HCT116 (cell line): ENCODE data around the gene NFKBIL1. TPM values are rescaled to one million over a fixed set of nuclear protein-coding genes. Genes with fewer than 3 reads are reported as not detected.
A peak's percentile ranks its signal among the peaks of the same experiment; 100 is the strongest.

Source experiments
- ATAC-seq: fragments of 200-7000 bp; cut with Tn5 transposase; 2 replicates; pipeline ENCODE4 v1.9.1; 2020; ENCODE audit warnings: mild to moderate bottlenecking, moderate library complexity
- BruUV-seq: library from RNA; stranded (reverse); fragments of 400-500 nt; replicated peaks from 2 replicates; lab custom pipeline; 2021; lab: Mats Ljungman, UMichigan
- CTCF ChIA-PET: fragments of 300-600 bp; sonication (Branson Sonifier 250); formaldehyde crosslinking; loops from one replicate; lab custom pipeline; 2021; ENCODE audit warnings: antibody characterized with exemption; lab: Charles Lee
- POLR2A ChIA-PET: fragments of 300-600, 350-600 bp; sonication (Branson Sonifier 250); formaldehyde crosslinking; loops from one replicate; lab custom pipeline; 2021; ENCODE audit warnings: antibody characterized with exemption; lab: Charles Lee
- RAD21 ChIA-PET, 2 experiments: fragments of 300-600 bp; sonication (Branson Sonifier 250); formaldehyde crosslinking; loops; one replicate each; lab custom pipeline; 2023; ENCODE audit warnings: low total read pairs in 2 of 2; ENCODE audit not compliant: uncharacterized antibody in 2 of 2, unreplicated experiment in 2 of 2, low non-redundant PET in 1 of 2; lab: Charles Lee
- DNase-seq: peaks from one replicate; pipeline ENCODE4 v3.0.0-alpha.2; 2010; ENCODE audit warnings: low read depth, low spot score
- H2AFZ ChIP-seq: fragments of 200-600 bp; shearing (Covaris generic), sonication (generic); 2 replicates; pipeline ENCODE4 v1.6.1; 2017; ENCODE audit warnings: low read depth, mixed run types, mixed read lengths, antibody characterized with exemption, low read length; ENCODE audit not compliant: poor library complexity, severe bottlenecking
- H3K27ac ChIP-seq: 2 replicates; pipeline ENCODE4 v1.5.1; 2012; ENCODE audit warnings: low read depth, low read length
- H3K27me3 ChIP-seq: fragments of 200-600 bp; sonication (generic); 2 replicates; pipeline ENCODE4 v1.6.1; 2016; ENCODE audit warnings: mixed run types, low read length, mixed read lengths; ENCODE audit not compliant: insufficient read depth
- H3K36me3 ChIP-seq, 2 experiments: fragments of 200-500 bp in 1 of 2; fragments of 200-600 bp in 1 of 2; sonication (Bioruptor generic) in 1 of 2; sonication (generic) in 1 of 2; 2 replicates each; pipeline versions ENCODE4 v1.5.1 to v1.6.1; 2014 to 2016; ENCODE audit warnings: low read length in 2 of 2, inconsistent platforms in 1 of 2, mixed read lengths in 1 of 2, mixed run types in 1 of 2; ENCODE audit not compliant: insufficient read depth in 2 of 2, control insufficient read depth in 1 of 2
- H3K4me1 ChIP-seq, 2 experiments: fragments of 200-600 bp in 1 of 2; sonication (generic) in 1 of 2; 2 replicates each; pipeline versions ENCODE4 v1.5.1 to v1.6.1; 2012 to 2017; ENCODE audit warnings: low read length in 2 of 2, inconsistent platforms in 1 of 2, mild to moderate bottlenecking in 1 of 2, mixed read lengths in 1 of 2, mixed run types in 1 of 2, moderate library complexity in 1 of 2; ENCODE audit not compliant: insufficient read depth in 2 of 2, control insufficient read depth in 1 of 2
- H3K4me2 ChIP-seq: fragments of 200-600 bp; sonication (generic); 2 replicates; pipeline ENCODE4 v1.6.1; 2017; ENCODE audit warnings: mixed run types, low read length, mixed read lengths
- H3K4me3 ChIP-seq, 2 experiments: fragments of 200-600 bp in 1 of 2; sonication (generic) in 1 of 2; replicated peaks in 1 of 2; 2 replicates each; pipeline ENCODE4 v1.5.1; 2011 to 2016; ENCODE audit warnings: low read length in 2 of 2, control low read depth in 1 of 2, low read depth in 1 of 2, mild to moderate bottlenecking in 1 of 2, mixed read lengths in 1 of 2, mixed run types in 1 of 2
- H3K79me2 ChIP-seq: fragments of 200-600 bp; sonication (generic); 2 replicates; pipeline ENCODE4 v1.6.1; 2017; ENCODE audit warnings: mild to moderate bottlenecking, mixed run types, low read length, moderate library complexity, mixed read lengths; ENCODE audit not compliant: insufficient read depth
- H3K9ac ChIP-seq: fragments of 200-600 bp; sonication (generic); 2 replicates; pipeline ENCODE4 v1.6.1; 2016; ENCODE audit warnings: low read length, mixed read lengths
- H3K9me2 ChIP-seq: fragments of 200-600 bp; sonication (generic), shearing (Covaris generic); 2 replicates; pipeline ENCODE4 v1.6.1; 2017; ENCODE audit warnings: mixed run types, mild to moderate bottlenecking, moderate library complexity; ENCODE audit not compliant: insufficient read depth
- H3K9me3 ChIP-seq, 2 experiments: fragments of 200-500 bp in 1 of 2; fragments of 200-600 bp in 1 of 2; sonication (Bioruptor generic) in 1 of 2; sonication (generic) in 1 of 2; 2 replicates each; pipeline ENCODE4 v1.6.1; 2014 to 2017; ENCODE audit warnings: low read length in 2 of 2, mixed read lengths in 2 of 2, inconsistent platforms in 1 of 2, low read depth in 1 of 2, mild to moderate bottlenecking in 1 of 2, mixed run types in 1 of 2, moderate library complexity in 1 of 2; ENCODE audit not compliant: control insufficient read depth in 1 of 2, insufficient read depth in 1 of 2
- H4K20me1 ChIP-seq: fragments of 200-600 bp; sonication (generic), shearing (Covaris generic); 2 replicates; pipeline ENCODE4 v1.6.1; 2017; ENCODE audit warnings: mixed run types, mild to moderate bottlenecking, moderate library complexity; ENCODE audit not compliant: insufficient read depth
- ATF3 ChIP-seq: IDR thresholded peaks from 2 replicates; pipeline ENCODE4 v1.6.1; 2012
- CBX3 ChIP-seq: IDR thresholded peaks from 2 replicates; pipeline ENCODE4 v1.6.1; 2012; ENCODE audit warnings: low read depth
- CTCF ChIP-seq, 3 experiments: fragments of 200-600 bp in 1 of 3; sonication (generic) in 1 of 3; IDR thresholded peaks in 2 of 3; conservative IDR thresholded peaks in 1 of 3; 2 replicates each; pipeline ENCODE4 v1.5.1; 2012 to 2017; ENCODE audit warnings: low read depth in 2 of 3, low read length in 2 of 3, antibody characterized with exemption in 1 of 3, borderline replicate concordance in 1 of 3, control low read depth in 1 of 3, mild to moderate bottlenecking in 1 of 3, mixed read lengths in 1 of 3, mixed run types in 1 of 3, moderate library complexity in 1 of 3; ENCODE audit not compliant: insufficient read depth in 1 of 3
- EZH2 ChIP-seq: fragments of 200-600 bp; sonication (generic); IDR thresholded peaks from 2 replicates; pipeline ENCODE4 v1.6.1; 2017; ENCODE audit warnings: antibody characterized with exemption, mixed run types
- EZH2phosphoT487 ChIP-seq: fragments of 200-600 bp; IDR thresholded peaks from 2 replicates; pipeline ENCODE4 v1.6.1; 2018; ENCODE audit warnings: antibody characterized with exemption, borderline replicate concordance
- JUND ChIP-seq: IDR thresholded peaks from 2 replicates; pipeline ENCODE4 v1.6.1; 2012
- POLR2A ChIP-seq: IDR thresholded peaks from 2 replicates; pipeline ENCODE4 v1.7.0; 2011; ENCODE audit warnings: borderline replicate concordance; ENCODE audit not compliant: insufficient read depth, insufficient read length; ENCODE audit errors: extremely low read depth
- POLR2AphosphoS5 ChIP-seq: IDR thresholded peaks from 2 replicates; pipeline ENCODE4 v1.6.1; 2011; ENCODE audit warnings: mild to moderate bottlenecking, low read depth, low read length, moderate library complexity
- RAD21 ChIP-seq: IDR thresholded peaks from 2 replicates; pipeline ENCODE4 v1.6.1; 2012; ENCODE audit warnings: low read depth, mild to moderate bottlenecking
- SIN3A ChIP-seq: IDR thresholded peaks from 2 replicates; pipeline ENCODE4 v1.6.1; 2012; ENCODE audit warnings: low read depth
- SP1 ChIP-seq: IDR thresholded peaks from 2 replicates; pipeline ENCODE4 v1.6.1; 2012; ENCODE audit warnings: low read depth
- SRF ChIP-seq: IDR thresholded peaks from 2 replicates; pipeline ENCODE4 v1.6.1; 2012; ENCODE audit warnings: low read depth
- YY1 ChIP-seq: IDR thresholded peaks from 2 replicates; pipeline ENCODE4 v1.6.1; 2011; ENCODE audit warnings: low read length, low read depth, moderate library complexity, mild to moderate bottlenecking; ENCODE audit not compliant: insufficient replicate concordance; ENCODE audit errors: extremely low read depth
- ZBTB33 ChIP-seq: IDR thresholded peaks from 2 replicates; pipeline ENCODE4 v1.6.1; 2011; ENCODE audit warnings: mild to moderate bottlenecking, low read length, moderate library complexity; ENCODE audit not compliant: insufficient replicate concordance; ENCODE audit errors: extremely low read depth
- ZFX ChIP-seq: fragments of 450-650 bp; IDR thresholded peaks from 2 replicates; pipeline ENCODE4 v1.6.1; 2017
- intact Hi-C: fragments of 100-400 bp; cut with micrococcal nuclease; formaldehyde crosslinking; loops from 2 replicates; pipeline ENCODE4 v1.10.0; 2022
- total RNA-seq: library from RNA; stranded (reverse); gene quantifications from one replicate; pipeline ENCODE4 v1.2.1, GENCODE V29; 2021; ENCODE audit not compliant: unreplicated experiment

Gene NFKBIL1
- total RNA-seq, 1 experiment from 2014 or later = 26.6 TPM

GRCh38 chr6:31580438-31580740, 33.0 kb downstream of the NFKBIL1 start:
- H3K4me2 ChIP-seq = peak overlapping the region; percentile 97
- no peaks in the 10 kb centered on the region for H3K27me3 ChIP-seq
- CTCF ChIA-PET = interaction anchor here (0.6 to 7.8 kb wide), 10 partner anchors 9 to 1086 kb away, joined by 3 to 70 read pairs (median 4); partner anchors contain the start of genes NCR3 and PRRC2A
- H3K27ac ChIP-seq = no peak overlapping the region
- H3K9ac ChIP-seq = peak overlapping the region; percentile 73
- no peaks in the 10 kb centered on the region for H4K20me1 ChIP-seq
- H3K4me3 ChIP-seq = peak overlapping the region; percentile 65 to 75
- H2AFZ ChIP-seq = peak overlapping the region; percentile 64
- DNase-seq (no peak), ATAC-seq (no peak)
- no peaks in the 10 kb centered on the region for H3K9me3 ChIP-seq
- BruUV-seq = no TSS peak
- no peaks in the 10 kb centered on the region for H3K79me2 ChIP-seq
- intact Hi-C loops = no loop called here
- peaks cover 4 to 15% of the 10 kb centered on the region in 2 experiments; a peak in 2 of 4 replicates for H3K4me1 ChIP-seq
- POLR2A ChIA-PET = interaction anchor here (1.0 to 1.4 kb wide), 2 partner anchors 13 to 18 kb away, joined by 3 read pairs; no protein-coding TSS in a partner anchor
- H3K36me3 ChIP-seq = no peaks in the 10 kb centered on the region
- H3K9me2 ChIP-seq = no peaks in the 10 kb centered on the region
- RAD21 ChIA-PET = interaction anchor here in 1 of 2 experiments (0.9 kb wide), 1 partner anchor 18 kb away, joined by 3 read pairs; no protein-coding TSS in a partner anchor
- TF ChIP-seq ZBTB33 (no peak), SP1 (no peak), POLR2AphosphoS5 (no peak), EZH2 (no peak), YY1 (no peak), RAD21 (no peak), ZFX (no peak), SIN3A (no peak), JUND (no peak), EZH2phosphoT487 (no peak), CTCF (IDR thresholded peaks at IDR 0.05 in 2 of 3, conservative IDR thresholded peaks at IDR 0.05 in 1 of 3; ENCODE audit: borderline replicate concordance in 1 of 3, insufficient read depth in 1 of 3, low read depth in 2 of 3, low read length in 2 of 3) (no peak), POLR2A (no peak), CBX3 (no peak), ATF3 (no peak), SRF (no peak)
